Peyer's patch (tissue), 4 donors: ENCODE measurements around the gene LRBA. TPM values are rescaled to one million over a fixed set of nuclear protein-coding genes. Genes with fewer than 3 reads are reported as not detected.

Experiments used
- DNase-seq, 3 donors: peaks; one replicate each; pipeline ENCODE4 v3.0.0-alpha.2; 2017 to 2019
- H3K27ac ChIP-seq, 4 donors: fragments of 200-600 bp; sonication (generic); one replicate each; pipeline ENCODE4 v1.5.1; 2016 to 2019
- H3K27me3 ChIP-seq, 2 donors: fragments of 200-600 bp; sonication (generic); one replicate each; pipeline ENCODE4 v1.5.1; 2019
- H3K36me3 ChIP-seq, 3 donors: fragments of 200-600 bp; sonication (generic); one replicate each; pipeline ENCODE4 v1.5.1; 2016 to 2019
- H3K4me1 ChIP-seq, 4 donors: fragments of 200-600 bp; sonication (generic); one replicate each; pipeline ENCODE4 v1.5.1; 2016 to 2019
- H3K4me3 ChIP-seq, 4 donors: fragments of 200-600 bp; sonication (generic); 1 replicate in 3 of 4; 2 replicates in 1 of 4; pipeline ENCODE4 v1.5.1; 2016 to 2019; ENCODE audit warnings: mild to moderate bottlenecking in 1 of 4
- H3K9me3 ChIP-seq, 4 donors: fragments of 200-600 bp; sonication (generic); one replicate each; pipeline ENCODE4 v1.5.1; 2016 to 2019; ENCODE audit warnings: mild to moderate bottlenecking in 1 of 4
- POLR2A ChIP-seq, 2 donors: fragments of 450-650 bp; IDR thresholded peaks; one replicate each; pipeline ENCODE4 v1.5.1; 2017; ENCODE audit warnings: antibody characterized with exemption in 2 of 2, mild to moderate bottlenecking in 2 of 2, moderate library complexity in 2 of 2
- total RNA-seq, 4 donors: library from RNA; depleted of rRNA; stranded (reverse); fragments of >200 nt; gene quantifications; one replicate each; pipeline ENCODE4 v1.1.0, GENCODE V29; 2016
- TF ChIP-seq, protein P1 (sequence below), 6 experiments: fragments of 450-650 bp in 4 of 6; fragments of 200-600 bp in 2 of 6; sonication (generic) in 1 of 6; IDR thresholded peaks; one replicate each; pipeline ENCODE4 v1.5.1; 2017 to 2019; ENCODE audit warnings: antibody characterized with exemption in 6 of 6, mild to moderate bottlenecking in 3 of 6, moderate library complexity in 1 of 6

The LRBA gene
- total RNA-seq, 4 donors from 2014 or later = 71.5 to 120 (median 91.7) TPM

DNA sequence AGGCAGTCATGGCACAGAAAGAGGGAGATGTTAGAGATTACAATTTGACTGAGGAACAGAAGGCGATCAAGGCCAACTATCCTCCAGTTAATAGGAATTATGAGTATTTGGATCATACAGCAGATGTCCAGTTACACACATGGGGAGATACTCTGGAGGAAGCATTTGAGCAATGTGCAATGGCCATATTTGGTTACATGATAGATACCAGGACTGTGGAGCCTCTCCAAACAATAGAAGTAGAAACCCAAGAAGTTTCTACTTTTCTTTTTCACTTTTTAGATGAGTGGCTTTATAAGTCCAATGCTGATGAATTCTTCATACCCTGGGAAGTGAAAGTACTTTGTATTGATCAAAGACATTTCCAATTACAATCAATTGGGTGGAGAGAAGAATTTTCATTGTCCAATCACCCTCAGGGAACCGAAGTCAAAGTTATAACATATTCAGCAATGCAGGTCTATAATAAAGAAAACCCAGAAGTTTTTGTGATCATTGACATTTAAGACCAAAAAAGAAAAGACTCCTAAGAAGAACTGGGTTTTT lies 294.0 kb downstream of the LRBA start:
- Histone ChIP-seq H3K4me1 (peaks cover 0 to 22% (median 2%) of the 10 kb centered on the region in 4 donors), H3K9me3 (no peaks in the 10 kb centered on the region), H3K27ac (no peak overlapping the region), H3K27me3 (no peaks in the 10 kb centered on the region), H3K4me3 (no peak overlapping the region), H3K36me3 (peaks cover 0 to under 1% (median 0%) of the 10 kb centered on the region in 3 donors)
- no peak for DNase-seq
- TF ChIP-seq, protein P1, sequence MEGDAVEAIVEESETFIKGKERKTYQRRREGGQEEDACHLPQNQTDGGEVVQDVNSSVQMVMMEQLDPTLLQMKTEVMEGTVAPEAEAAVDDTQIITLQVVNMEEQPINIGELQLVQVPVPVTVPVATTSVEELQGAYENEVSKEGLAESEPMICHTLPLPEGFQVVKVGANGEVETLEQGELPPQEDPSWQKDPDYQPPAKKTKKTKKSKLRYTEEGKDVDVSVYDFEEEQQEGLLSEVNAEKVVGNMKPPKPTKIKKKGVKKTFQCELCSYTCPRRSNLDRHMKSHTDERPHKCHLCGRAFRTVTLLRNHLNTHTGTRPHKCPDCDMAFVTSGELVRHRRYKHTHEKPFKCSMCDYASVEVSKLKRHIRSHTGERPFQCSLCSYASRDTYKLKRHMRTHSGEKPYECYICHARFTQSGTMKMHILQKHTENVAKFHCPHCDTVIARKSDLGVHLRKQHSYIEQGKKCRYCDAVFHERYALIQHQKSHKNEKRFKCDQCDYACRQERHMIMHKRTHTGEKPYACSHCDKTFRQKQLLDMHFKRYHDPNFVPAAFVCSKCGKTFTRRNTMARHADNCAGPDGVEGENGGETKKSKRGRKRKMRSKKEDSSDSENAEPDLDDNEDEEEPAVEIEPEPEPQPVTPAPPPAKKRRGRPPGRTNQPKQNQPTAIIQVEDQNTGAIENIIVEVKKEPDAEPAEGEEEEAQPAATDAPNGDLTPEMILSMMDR (IDR thresholded peaks at IDR 0.05) = no peak
- no peak for TF ChIP-seq POLR2A (IDR thresholded peaks at IDR 0.05)

DNA sequence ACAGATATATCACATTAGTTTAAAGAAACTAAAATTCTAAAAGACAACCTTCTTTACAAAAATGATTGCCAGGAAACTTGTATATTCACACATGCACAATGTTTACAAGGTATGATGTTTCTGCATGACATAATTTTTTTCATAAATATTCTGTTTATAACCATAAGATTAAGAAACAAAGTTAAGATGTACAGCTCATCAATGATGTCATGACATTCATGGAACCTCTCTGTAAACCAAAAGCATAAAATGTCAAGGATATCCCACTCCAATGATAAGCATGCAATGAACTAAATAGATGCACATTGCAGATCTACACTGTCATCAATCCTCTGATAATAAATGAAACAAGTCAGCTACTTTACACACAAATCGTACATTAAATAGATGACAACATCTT lies 297.1 kb downstream of the LRBA start:
- DNase-seq = no peak
- H3K36me3 ChIP-seq = no peaks in the 10 kb centered on the region
- TF ChIP-seq POLR2A (IDR thresholded peaks at IDR 0.05) = no peak
- TF ChIP-seq, protein P1 (IDR thresholded peaks at IDR 0.05) = no peak
- H3K27ac ChIP-seq = no peak overlapping the region
- no peaks in the 10 kb centered on the region for H3K27me3 ChIP-seq
- no peak overlapping the region for H3K4me3 ChIP-seq
- H3K4me1 ChIP-seq = peaks cover 0 to 8% (median 0%) of the 10 kb centered on the region in 4 donors
- no peaks in the 10 kb centered on the region for H3K9me3 ChIP-seq

DNA sequence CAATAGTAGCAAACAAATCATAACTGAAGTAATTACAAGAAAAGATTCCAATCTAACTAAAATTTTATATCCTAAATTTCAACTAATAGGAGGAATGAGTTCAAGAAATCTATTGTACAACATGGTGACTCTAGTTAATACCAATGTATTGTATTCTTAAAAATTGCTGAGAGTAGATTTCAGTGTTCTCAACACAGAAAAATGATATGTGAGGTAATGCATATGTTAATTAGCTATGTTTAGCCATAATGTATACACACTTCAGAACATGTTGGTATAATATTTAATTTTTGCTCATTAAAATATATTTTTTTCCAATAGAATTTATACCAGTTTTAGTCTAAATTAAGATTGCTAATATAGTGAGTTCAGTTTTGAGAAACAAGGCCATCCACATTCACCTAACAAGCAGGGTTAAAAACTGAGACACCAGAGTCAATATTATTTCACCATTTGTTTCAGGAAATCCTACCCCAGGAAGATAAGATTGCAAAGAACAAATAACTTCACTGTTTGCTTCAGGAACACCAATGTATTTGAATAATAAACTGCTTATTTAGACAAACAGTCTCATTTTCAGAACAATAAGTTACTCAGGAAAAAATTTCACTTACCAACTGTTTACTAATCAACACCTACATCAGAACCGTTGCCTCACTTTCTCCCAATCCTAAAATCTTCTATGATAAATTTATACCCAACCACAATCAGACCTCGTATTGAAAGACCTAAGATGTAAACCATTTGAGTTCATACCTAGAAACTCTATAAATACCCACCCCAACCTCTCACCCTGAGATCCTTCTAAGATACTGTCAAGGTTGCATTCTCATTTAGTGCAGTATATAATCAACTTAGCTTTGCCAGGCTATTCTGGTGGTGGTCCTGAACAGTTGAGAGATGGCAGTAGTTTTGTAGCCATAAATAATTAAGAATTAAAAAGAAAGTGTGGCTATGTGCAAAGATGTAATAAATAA lies 300.3 kb downstream of the LRBA start:
- Histone ChIP-seq H3K4me1 (no peaks in the 10 kb centered on the region), H3K27ac (no peak overlapping the region), H3K9me3 (no peaks in the 10 kb centered on the region), H3K4me3 (no peak overlapping the region), H3K27me3 (no peaks in the 10 kb centered on the region), H3K36me3 (no peaks in the 10 kb centered on the region)
- TF ChIP-seq, protein P1 (IDR thresholded peaks at IDR 0.05) = no peak
- TF ChIP-seq POLR2A (IDR thresholded peaks at IDR 0.05) = no peak
- no peak for DNase-seq

DNA sequence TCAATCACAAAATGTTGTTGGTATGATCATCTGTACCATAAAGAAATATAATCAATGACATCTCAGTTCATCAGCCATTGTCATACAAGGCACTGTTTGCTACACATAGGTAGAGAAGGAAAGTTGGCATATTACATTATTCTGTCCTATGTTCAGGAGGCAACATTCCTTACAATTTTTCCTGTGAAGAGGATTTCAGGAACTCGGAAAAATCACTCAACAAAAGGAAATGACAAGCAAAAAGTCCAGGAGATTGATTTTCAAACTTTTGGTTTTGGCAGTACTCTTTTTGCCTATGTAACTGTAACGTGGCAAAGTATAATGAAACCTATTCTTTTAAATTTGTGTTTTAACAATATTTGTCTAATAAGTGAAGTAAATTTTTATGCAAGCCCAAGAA lies 301.8 kb downstream of the LRBA start:
- TF ChIP-seq, protein P1 (IDR thresholded peaks at IDR 0.05) = no peak
- no peak for TF ChIP-seq POLR2A (IDR thresholded peaks at IDR 0.05)
- H3K4me3 ChIP-seq = no peak overlapping the region
- H3K36me3 ChIP-seq = no peaks in the 10 kb centered on the region
- no peaks in the 10 kb centered on the region for H3K9me3 ChIP-seq
- no peaks in the 10 kb centered on the region for H3K4me1 ChIP-seq
- no peaks in the 10 kb centered on the region for H3K27me3 ChIP-seq
- DNase-seq = no peak
- no peak overlapping the region for H3K27ac ChIP-seq

DNA sequence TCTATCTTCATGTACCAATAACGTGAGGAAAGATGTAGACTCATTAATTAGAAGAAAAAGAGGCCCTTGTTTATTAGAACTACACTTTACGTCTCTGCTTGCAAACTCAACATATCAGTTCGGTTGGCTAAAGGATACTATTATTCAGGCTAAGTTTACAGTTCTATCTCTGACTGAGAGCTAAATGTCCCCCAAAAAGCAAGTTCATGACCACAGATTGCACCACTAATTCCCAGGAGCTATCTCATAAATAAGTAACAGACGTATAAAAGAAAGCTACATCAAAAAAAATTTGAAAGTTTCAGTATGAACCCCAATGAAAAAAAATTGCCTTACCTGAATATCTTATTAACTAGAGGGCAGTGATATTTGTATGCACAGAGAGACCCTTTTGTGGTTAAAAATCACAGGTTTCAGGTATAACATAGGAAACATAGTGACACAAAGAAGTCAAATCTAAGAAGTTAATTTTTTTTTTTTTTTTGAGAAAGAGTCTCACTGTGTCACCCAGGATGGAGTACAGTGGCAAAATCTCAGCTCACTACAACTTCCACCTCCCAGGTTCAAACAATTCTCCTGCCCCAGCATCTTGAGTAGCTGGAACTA lies 304.2 kb downstream of the LRBA start:
- no peak for TF ChIP-seq POLR2A (IDR thresholded peaks at IDR 0.05)
- TF ChIP-seq, protein P1 (IDR thresholded peaks at IDR 0.05) = no peak
- H3K27me3 ChIP-seq = no peaks in the 10 kb centered on the region
- no peaks in the 10 kb centered on the region for H3K4me1 ChIP-seq
- H3K9me3 ChIP-seq = no peaks in the 10 kb centered on the region
- no peaks in the 10 kb centered on the region for H3K36me3 ChIP-seq
- no peak overlapping the region for H3K4me3 ChIP-seq
- DNase-seq = no peak
- H3K27ac ChIP-seq = no peak overlapping the region
